ENCODE results near the gene TPPP.

Gene TPPP

GRCh38 chr5:668283-668995, 24.7 kb downstream of the TPPP start:
- H3K4me3 ChIP-seq (ENCODE audit: low read length): no peak overlapping the region
- H3K4me1 ChIP-seq (ENCODE audit: control insufficient read depth, insufficient read depth, low read length): peaks cover 16% of the 10 kb centered on the region
- H3K9me3 ChIP-seq (ENCODE audit: control insufficient read depth, low read length): no peaks in the 10 kb centered on the region
- DNase-seq (ENCODE audit: low read depth): no peak
- H3K36me3 ChIP-seq (ENCODE audit: control insufficient read depth, insufficient read depth, low read length, severe bottlenecking): no peaks in the 10 kb centered on the region
- peaks cover 13% of the 10 kb centered on the region for H3K27me3 ChIP-seq (replicated peaks; ENCODE audit: control insufficient read depth, insufficient read depth, low read length)
- no peak overlapping the region for H3K9ac ChIP-seq (ENCODE audit: low read length)

- H3K36me3 ChIP-seq (ENCODE audit: control insufficient read depth, insufficient read depth, low read length, severe bottlenecking): no peaks in the 10 kb centered on the region
- no peak overlapping the region for H3K9ac ChIP-seq (ENCODE audit: low read length)
- no peaks in the 10 kb centered on the region for H3K9me3 ChIP-seq (ENCODE audit: control insufficient read depth, low read length)
- peaks cover 8% of the 10 kb centered on the region for H3K4me1 ChIP-seq (ENCODE audit: control insufficient read depth, insufficient read depth, low read length)
- DNase-seq (ENCODE audit: low read depth): no peak
- no peaks in the 10 kb centered on the region for H3K27me3 ChIP-seq (replicated peaks; ENCODE audit: control insufficient read depth, insufficient read depth, low read length)
- H3K4me3 ChIP-seq (ENCODE audit: low read length): no peak overlapping the region
Measured at GRCh38 chr5:666816-667498, 26.2 kb downstream of the TPPP start.

- no peaks in the 10 kb centered on the region for H3K36me3 ChIP-seq (ENCODE audit: control insufficient read depth, insufficient read depth, low read length, severe bottlenecking)
Measured at GRCh38 chr5:665956-666711, 27.0 kb downstream of the TPPP start.

GRCh38 chr5:665541-665955, 27.6 kb downstream of the TPPP start:
- Histone ChIP-seq H3K36me3 (ENCODE audit: control insufficient read depth, insufficient read depth, low read length, severe bottlenecking) (no peaks in the 10 kb centered on the region), H3K9me3 (ENCODE audit: control insufficient read depth, low read length) (no peaks in the 10 kb centered on the region), H3K9ac (ENCODE audit: low read length) (no peak overlapping the region), H3K27me3 (replicated peaks; ENCODE audit: control insufficient read depth, insufficient read depth, low read length) (no peaks in the 10 kb centered on the region), H3K4me1 (ENCODE audit: control insufficient read depth, insufficient read depth, low read length) (no peaks in the 10 kb centered on the region), H3K4me3 (ENCODE audit: low read length) (no peak overlapping the region)
- no peak for DNase-seq (ENCODE audit: low read depth)

More at GRCh38 chr5:665956-666711, 27.0 kb downstream of the TPPP start:
- no peaks in the 10 kb centered on the region for H3K9me3 ChIP-seq (ENCODE audit: control insufficient read depth, low read length)
- no peak overlapping the region for H3K4me3 ChIP-seq (ENCODE audit: low read length)
- H3K9ac ChIP-seq (ENCODE audit: low read length): no peak overlapping the region
- H3K4me1 ChIP-seq (ENCODE audit: control insufficient read depth, insufficient read depth, low read length): no peaks in the 10 kb centered on the region
- no peak for DNase-seq (ENCODE audit: low read depth)
- no peaks in the 10 kb centered on the region for H3K27me3 ChIP-seq (replicated peaks; ENCODE audit: control insufficient read depth, insufficient read depth, low read length)

- no peak overlapping the region for H3K4me3 ChIP-seq (ENCODE audit: low read length)
- no peaks in the 10 kb centered on the region for H3K9me3 ChIP-seq (ENCODE audit: control insufficient read depth, low read length)
- H3K36me3 ChIP-seq (ENCODE audit: control insufficient read depth, insufficient read depth, low read length, severe bottlenecking): no peaks in the 10 kb centered on the region
- H3K9ac ChIP-seq (ENCODE audit: low read length): no peak overlapping the region
- DNase-seq (ENCODE audit: low read depth): no peak
- no peaks in the 10 kb centered on the region for H3K27me3 ChIP-seq (replicated peaks; ENCODE audit: control insufficient read depth, insufficient read depth, low read length)
- no peaks in the 10 kb centered on the region for H3K4me1 ChIP-seq (ENCODE audit: control insufficient read depth, insufficient read depth, low read length)
Measured at GRCh38 chr5:664994-665360, 28.2 kb downstream of the TPPP start.

- DNase-seq (ENCODE audit: low read depth): no peak
- Histone ChIP-seq H3K4me1 (ENCODE audit: control insufficient read depth, insufficient read depth, low read length) (no peaks in the 10 kb centered on the region), H3K4me3 (ENCODE audit: low read length) (no peak overlapping the region), H3K27me3 (replicated peaks; ENCODE audit: control insufficient read depth, insufficient read depth, low read length) (no peaks in the 10 kb centered on the region), H3K9ac (ENCODE audit: low read length) (no peak overlapping the region), H3K36me3 (ENCODE audit: control insufficient read depth, insufficient read depth, low read length, severe bottlenecking) (no peaks in the 10 kb centered on the region), H3K9me3 (ENCODE audit: control insufficient read depth, low read length) (no peaks in the 10 kb centered on the region)
Measured at GRCh38 chr5:664343-664993, 28.7 kb downstream of the TPPP start.

GRCh38 chr5:663436-664342, 29.5 kb downstream of the TPPP start:
- Histone ChIP-seq H3K36me3 (ENCODE audit: control insufficient read depth, insufficient read depth, low read length, severe bottlenecking) (no peaks in the 10 kb centered on the region), H3K4me1 (ENCODE audit: control insufficient read depth, insufficient read depth, low read length) (no peaks in the 10 kb centered on the region), H3K9ac (ENCODE audit: low read length) (no peak overlapping the region), H3K27me3 (replicated peaks; ENCODE audit: control insufficient read depth, insufficient read depth, low read length) (no peaks in the 10 kb centered on the region), H3K9me3 (ENCODE audit: control insufficient read depth, low read length) (no peaks in the 10 kb centered on the region), H3K4me3 (ENCODE audit: low read length) (no peak overlapping the region)
- no peak for DNase-seq (ENCODE audit: low read depth)

GRCh38 chr5:662751-663435, 30.3 kb downstream of the TPPP start:
- H3K36me3 ChIP-seq (ENCODE audit: control insufficient read depth, insufficient read depth, low read length, severe bottlenecking): peaks cover 4% of the 10 kb centered on the region
- H3K4me3 ChIP-seq (ENCODE audit: low read length): no peak overlapping the region
- no peaks in the 10 kb centered on the region for H3K27me3 ChIP-seq (replicated peaks; ENCODE audit: control insufficient read depth, insufficient read depth, low read length)
- H3K4me1 ChIP-seq (ENCODE audit: control insufficient read depth, insufficient read depth, low read length): no peaks in the 10 kb centered on the region
- H3K9me3 ChIP-seq (ENCODE audit: control insufficient read depth, low read length): no peaks in the 10 kb centered on the region
- no peak overlapping the region for H3K9ac ChIP-seq (ENCODE audit: low read length)
- DNase-seq (ENCODE audit: low read depth): no peak

- Histone ChIP-seq H3K27me3 (replicated peaks; ENCODE audit: control insufficient read depth, insufficient read depth, low read length) (no peaks in the 10 kb centered on the region), H3K36me3 (ENCODE audit: control insufficient read depth, insufficient read depth, low read length, severe bottlenecking) (peaks cover 8% of the 10 kb centered on the region), H3K9ac (ENCODE audit: low read length) (no peak overlapping the region), H3K4me3 (ENCODE audit: low read length) (no peak overlapping the region), H3K4me1 (ENCODE audit: control insufficient read depth, insufficient read depth, low read length) (no peaks in the 10 kb centered on the region), H3K9me3 (ENCODE audit: control insufficient read depth, low read length) (no peaks in the 10 kb centered on the region)
- no peak for DNase-seq (ENCODE audit: low read depth)
Measured at GRCh38 chr5:661891-662750, 31.0 kb downstream of the TPPP start.
